ENCODE measurements around the gene PA2G4.
"Not testable (repeated sequence)": the region's sequence is repeated elsewhere in the genome, so short reads cannot be mapped to it uniquely, and the experiment has no call there.

Gene PA2G4

DNA sequence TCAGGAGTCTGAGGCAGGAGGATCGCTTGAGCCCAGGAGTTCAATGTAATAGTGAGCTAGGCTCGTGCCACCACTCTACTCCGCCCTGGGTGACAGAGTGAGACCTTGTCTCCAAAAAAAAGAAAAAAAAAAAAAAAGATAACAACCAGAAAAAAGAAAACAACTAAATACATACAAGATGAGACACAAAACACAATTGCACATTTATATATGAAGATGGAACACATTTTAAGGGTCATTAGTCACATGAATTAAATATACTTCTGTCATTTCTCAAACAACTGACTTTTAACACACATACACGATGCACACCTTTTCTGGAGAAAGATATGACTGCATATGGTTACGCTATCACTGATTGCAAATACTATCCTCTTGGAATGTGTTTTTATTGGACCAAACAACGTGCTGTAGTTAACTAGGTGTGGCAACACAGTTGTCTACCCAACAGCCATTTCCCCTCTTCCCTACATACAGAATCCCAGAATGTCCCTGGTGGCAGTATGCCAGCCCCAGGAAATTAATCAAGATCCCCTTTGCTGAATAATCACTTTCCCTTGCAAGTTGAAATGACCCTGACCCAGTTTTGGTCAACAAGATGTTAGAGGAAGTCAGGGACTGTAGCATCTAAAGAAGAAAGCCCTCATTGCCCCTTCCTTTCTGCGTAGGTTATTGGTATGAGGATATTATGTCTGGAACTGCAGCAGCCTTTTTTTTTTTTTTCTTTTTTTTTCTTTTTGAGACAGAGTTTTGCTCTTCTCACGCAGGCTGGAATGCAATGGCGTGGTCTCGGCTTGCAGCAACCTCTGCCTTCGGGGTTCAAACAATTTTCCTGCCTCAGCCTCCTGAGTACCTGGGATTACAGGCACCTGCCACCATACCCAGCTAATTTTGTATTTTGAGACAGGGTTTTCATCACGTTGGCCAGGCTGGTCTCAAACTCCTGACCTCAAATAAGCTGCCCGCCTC is 42.4 kb downstream of the PA2G4 start:
- H3K4me1 Mint-ChIP-seq (ENCODE audit: low read depth) = peaks cover 26% of the 10 kb centered on the region
- H3K4me3 Mint-ChIP-seq = no peak overlapping the region
- no peaks in the 10 kb centered on the region for H3K9me3 Mint-ChIP-seq
- H3K27ac Mint-ChIP-seq = no peak overlapping the region
- H3K27me3 Mint-ChIP-seq (ENCODE audit: low read depth) = no peaks in the 10 kb centered on the region
- H3K36me3 Mint-ChIP-seq (ENCODE audit: low read depth) = peaks cover 37% of the 10 kb centered on the region

DNA sequence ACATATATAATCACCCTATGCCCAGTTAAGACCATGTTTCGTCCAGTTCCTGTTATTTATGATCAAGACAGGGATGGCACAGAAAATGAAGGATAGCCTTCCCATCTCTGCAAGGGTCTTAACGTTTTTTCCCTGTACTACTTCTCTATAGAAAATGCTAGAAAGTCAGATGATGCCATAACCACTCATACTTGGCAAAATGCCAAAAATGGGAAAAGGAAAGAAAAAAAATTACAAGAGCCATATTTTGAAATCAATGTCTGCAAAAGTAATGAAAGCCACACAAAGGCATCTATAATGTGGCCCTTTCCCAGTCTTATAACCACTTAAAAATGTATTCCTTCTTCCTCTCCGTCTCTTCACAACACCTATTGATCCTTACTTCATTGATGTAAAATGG is 46.2 kb downstream of the PA2G4 start:
- Mint-ChIP-seq H3K9me3 (no peaks in the 10 kb centered on the region), H3K27ac (peak overlapping the region; percentile 100), H3K4me1 (ENCODE audit: low read depth) (peaks cover 36% of the 10 kb centered on the region), H3K4me3 (peak overlapping the region; percentile 14), H3K36me3 (ENCODE audit: low read depth) (peaks cover 6% of the 10 kb centered on the region), H3K27me3 (ENCODE audit: low read depth) (no peaks in the 10 kb centered on the region)

DNA sequence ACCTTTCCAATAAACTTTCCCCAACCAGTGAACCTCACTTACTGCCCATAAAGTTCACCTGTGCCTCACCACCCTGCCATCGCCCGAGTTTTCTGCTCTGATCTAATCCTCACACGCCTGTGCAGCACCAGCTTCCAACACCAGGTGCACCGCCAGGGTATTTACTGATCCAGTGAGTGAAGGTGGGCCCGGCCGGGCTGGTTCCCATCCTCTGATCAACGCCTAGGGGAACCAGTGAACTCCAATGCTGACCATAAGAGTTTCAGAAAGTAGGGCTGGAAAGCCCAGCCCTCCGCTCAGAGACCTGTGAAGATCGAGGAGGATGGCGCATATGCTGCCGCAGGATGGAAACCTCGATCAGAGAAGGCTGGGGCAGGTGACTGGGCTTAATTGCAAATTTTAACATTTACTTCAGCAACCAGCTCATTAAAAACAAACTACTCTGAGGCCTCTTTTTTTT is 47.3 kb downstream of the PA2G4 start:
- Mint-ChIP-seq H3K4me3 (peak overlapping the region; percentile 90), H3K27ac (peak overlapping the region; percentile 100), H3K4me1 (ENCODE audit: low read depth) (peaks cover 36% of the 10 kb centered on the region), H3K27me3 (ENCODE audit: low read depth) (no peaks in the 10 kb centered on the region), H3K36me3 (ENCODE audit: low read depth) (peaks cover 6% of the 10 kb centered on the region), H3K9me3 (no peaks in the 10 kb centered on the region)

DNA sequence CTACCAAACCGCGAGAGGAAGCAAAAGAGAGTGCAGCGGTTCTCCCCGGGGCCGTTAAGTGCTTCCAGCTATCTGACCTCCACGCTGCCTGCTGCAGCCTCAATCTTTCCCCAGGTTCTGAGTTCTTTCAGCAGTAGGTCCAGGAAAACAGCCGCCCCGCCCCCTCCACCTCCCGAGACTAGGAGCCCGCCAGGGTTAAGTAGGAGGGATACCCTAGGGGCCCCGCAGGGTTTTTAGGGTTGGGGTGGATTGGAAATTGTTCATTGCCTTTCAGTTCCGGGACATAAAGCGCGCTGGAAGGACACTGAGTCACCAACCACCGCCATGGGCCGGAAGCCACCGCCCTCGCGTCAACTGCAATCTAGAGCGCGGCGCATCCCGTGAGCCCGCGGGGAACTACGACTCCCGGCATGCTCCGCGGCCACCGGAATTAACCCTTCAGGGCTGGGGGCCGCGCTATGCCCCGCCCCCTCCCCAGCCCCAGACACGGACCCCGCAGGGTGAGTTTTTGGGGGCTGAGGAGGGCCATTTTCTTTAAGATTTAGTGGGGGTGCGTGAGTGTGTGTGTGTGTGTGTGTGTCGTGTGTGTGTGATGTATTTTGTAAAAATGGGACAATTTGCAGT is 47.9 kb downstream of the PA2G4 start, which contains the start of gene MYL6B:
Gene MYL6B (plus strand): TSS at position 456 of the 624 bp plus-strand sequence. CDS start 1,332 bp downstream, outside the sequence.
- no peaks in the 10 kb centered on the region for H3K9me3 Mint-ChIP-seq
- H3K36me3 Mint-ChIP-seq (ENCODE audit: low read depth) = peaks cover 7% of the 10 kb centered on the region
- H3K4me1 Mint-ChIP-seq (ENCODE audit: low read depth) = peaks cover 37% of the 10 kb centered on the region
- H3K27me3 Mint-ChIP-seq (ENCODE audit: low read depth) = no peaks in the 10 kb centered on the region
- peak within 1 kb of the TSS; percentile 90 for H3K4me3 Mint-ChIP-seq
- H3K27ac Mint-ChIP-seq = peak within 1 kb of the TSS; percentile 100

DNA sequence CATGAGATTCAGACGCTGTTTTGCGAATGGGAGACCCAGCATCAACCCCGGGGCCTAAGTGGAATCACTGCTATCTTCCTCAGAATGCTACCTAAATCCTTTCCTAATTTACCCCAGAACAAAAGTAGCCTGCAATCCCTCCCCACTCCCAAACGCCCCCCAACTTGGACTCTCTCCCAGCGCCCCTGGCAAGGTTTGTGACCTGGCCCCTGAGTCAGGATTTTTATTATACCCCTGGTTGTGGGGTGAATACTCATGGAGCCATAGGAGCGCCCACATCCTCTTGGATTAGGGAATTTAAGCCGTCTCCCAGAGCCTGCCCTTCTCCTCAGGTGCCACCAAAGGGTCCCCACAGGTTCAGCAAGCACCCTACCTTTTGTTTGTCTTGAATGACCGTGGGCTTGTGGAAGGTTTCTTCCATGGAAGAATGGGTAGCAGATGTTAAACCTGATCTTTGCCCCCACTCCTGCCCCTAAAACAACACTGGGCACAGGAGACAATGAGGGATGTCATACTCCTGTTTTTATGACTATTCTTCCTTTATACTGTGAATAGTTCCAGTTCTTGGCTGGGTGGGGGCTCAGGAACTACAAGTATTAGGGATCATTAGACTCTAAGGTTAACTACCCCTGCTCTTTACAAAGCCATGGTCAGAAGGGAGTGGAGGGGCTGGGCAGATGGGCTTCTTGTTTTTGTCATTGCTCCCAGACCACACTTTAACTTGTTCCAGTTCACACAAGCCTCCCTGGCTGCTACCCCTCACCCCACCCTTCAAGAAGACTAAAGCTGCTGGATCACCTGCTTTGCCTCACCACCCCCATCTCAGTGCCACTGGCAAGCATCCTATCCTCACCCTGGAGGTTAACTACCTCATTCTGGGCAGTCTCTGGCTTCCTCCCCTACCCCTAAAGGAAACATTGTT is 48.7 kb downstream of the PA2G4 start:
- no peaks in the 10 kb centered on the region for H3K27me3 Mint-ChIP-seq (ENCODE audit: low read depth)
- H3K4me1 Mint-ChIP-seq (ENCODE audit: low read depth) = peaks cover 40% of the 10 kb centered on the region
- peak overlapping the region; percentile 100 for H3K27ac Mint-ChIP-seq
- H3K9me3 Mint-ChIP-seq = no peaks in the 10 kb centered on the region
- peaks cover 8% of the 10 kb centered on the region for H3K36me3 Mint-ChIP-seq (ENCODE audit: low read depth)
- H3K4me3 Mint-ChIP-seq = peak overlapping the region; percentile 90

DNA sequence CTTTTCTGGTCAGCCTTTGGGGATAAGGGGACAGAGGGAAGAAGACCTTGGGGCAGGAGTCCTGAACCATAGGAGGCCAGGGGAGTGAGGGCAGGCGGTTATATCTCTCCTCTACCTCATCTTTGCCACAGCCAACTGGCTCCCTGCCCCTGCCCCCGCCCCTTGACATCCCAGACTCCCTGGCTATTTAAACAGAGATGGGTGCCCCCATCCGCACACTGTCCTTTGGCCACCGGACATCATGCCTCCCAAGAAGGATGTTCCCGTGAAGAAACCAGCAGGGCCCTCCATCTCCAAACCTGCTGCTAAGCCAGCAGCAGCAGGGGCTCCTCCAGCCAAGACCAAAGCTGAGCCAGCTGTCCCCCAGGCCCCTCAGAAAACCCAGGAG is 49.3 kb downstream of the PA2G4 start:
- Mint-ChIP-seq H3K4me1 (ENCODE audit: low read depth) (peaks cover 40% of the 10 kb centered on the region), H3K27ac (peak overlapping the region; percentile 100)

DNA sequence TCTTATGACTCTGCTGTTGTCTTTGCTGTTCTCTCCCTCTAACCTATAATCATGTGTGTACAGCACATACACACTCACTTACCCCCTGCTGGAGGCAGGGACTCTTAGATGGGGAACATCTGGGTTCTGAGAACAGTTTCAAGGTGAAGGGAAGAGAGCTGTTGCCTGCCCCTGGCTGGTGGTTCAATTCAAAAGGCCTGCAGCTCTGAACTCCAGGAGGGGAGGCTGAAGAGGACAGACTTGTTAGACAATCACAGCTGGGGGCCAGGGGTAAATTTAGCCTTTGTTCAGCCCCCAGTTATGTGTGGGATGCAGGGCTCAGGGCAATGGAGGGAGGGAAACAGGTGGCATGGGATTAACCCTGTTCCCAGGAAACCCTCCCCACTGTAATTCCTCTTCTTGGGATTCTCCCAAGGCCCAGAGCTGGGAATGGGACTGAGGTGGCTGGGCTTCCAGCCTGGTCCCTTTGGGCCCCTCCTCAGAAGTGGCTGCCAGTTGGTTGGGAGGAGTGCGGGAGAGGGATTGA is 50.0 kb downstream of the PA2G4 start:
- H3K36me3 Mint-ChIP-seq (ENCODE audit: low read depth) = peaks cover 18% of the 10 kb centered on the region
- peaks cover 43% of the 10 kb centered on the region for H3K4me1 Mint-ChIP-seq (ENCODE audit: low read depth)
- H3K27ac Mint-ChIP-seq = peak overlapping the region; percentile 31
- no peaks in the 10 kb centered on the region for H3K27me3 Mint-ChIP-seq (ENCODE audit: low read depth)
- no peaks in the 10 kb centered on the region for H3K9me3 Mint-ChIP-seq
- no peak overlapping the region for H3K4me3 Mint-ChIP-seq

More for the DNA sequence above, 49.3 kb downstream of the PA2G4 start:
- H3K36me3 Mint-ChIP-seq (ENCODE audit: low read depth) = peaks cover 11% of the 10 kb centered on the region
- peak overlapping the region; percentile 90 for H3K4me3 Mint-ChIP-seq
- H3K9me3 Mint-ChIP-seq = no peaks in the 10 kb centered on the region
- H3K27me3 Mint-ChIP-seq (ENCODE audit: low read depth) = no peaks in the 10 kb centered on the region

DNA sequence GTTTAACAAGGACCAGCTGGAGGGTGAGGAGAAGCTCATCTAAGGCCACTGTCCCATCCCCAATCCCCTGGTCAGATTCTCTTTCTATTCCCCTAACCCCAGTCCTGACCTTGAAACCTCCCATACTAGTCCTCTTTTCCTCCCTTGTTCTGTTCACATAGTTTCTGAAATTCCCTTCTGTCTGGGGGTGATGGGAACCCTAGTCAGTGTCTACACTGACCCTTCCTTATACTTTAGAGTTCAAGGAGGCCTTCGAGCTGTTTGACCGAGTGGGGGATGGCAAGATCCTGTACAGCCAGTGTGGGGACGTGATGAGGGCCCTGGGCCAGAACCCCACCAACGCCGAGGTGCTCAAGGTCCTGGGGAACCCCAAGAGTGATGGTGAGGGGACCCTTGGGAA is 50.5 kb downstream of the PA2G4 start:
- Mint-ChIP-seq H3K4me1 (ENCODE audit: low read depth) (peaks cover 45% of the 10 kb centered on the region), H3K4me3 (peak overlapping the region; percentile 5), H3K36me3 (ENCODE audit: low read depth) (peaks cover 23% of the 10 kb centered on the region), H3K27ac (no peak overlapping the region), H3K9me3 (no peaks in the 10 kb centered on the region), H3K27me3 (ENCODE audit: low read depth) (no peaks in the 10 kb centered on the region)

DNA sequence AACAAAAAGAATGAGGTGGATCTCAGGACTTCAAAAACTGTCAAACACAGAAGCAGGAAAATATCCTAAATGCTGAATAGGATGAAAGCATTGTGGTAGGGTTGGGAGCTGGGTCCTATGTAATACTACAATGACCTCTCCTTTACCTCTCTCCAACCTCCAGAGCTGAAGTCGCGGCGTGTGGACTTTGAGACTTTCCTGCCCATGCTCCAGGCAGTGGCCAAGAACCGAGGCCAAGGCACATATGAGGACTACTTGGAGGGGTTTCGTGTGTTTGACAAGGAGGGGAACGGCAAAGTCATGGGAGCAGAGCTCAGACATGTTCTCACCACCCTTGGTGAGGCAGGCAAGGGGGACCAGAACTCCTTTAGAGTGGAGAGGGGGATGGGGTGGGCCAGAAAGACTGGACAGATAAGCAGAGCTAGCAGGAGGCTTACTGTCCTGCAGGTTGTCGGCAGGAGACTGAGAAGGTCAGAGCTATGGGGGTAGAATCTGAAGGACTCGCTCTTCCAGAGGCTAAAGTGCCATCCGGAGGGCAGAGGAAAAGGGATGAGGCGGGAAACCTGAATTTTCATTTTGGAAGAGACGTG is 51.0 kb downstream of the PA2G4 start:
- Mint-ChIP-seq H3K9me3 (no peaks in the 10 kb centered on the region), H3K4me3 (peak overlapping the region; percentile 22), H3K27me3 (ENCODE audit: low read depth) (no peaks in the 10 kb centered on the region), H3K4me1 (ENCODE audit: low read depth) (peaks cover 46% of the 10 kb centered on the region), H3K36me3 (ENCODE audit: low read depth) (peaks cover 28% of the 10 kb centered on the region), H3K27ac (peak overlapping the region; percentile 31)

DNA sequence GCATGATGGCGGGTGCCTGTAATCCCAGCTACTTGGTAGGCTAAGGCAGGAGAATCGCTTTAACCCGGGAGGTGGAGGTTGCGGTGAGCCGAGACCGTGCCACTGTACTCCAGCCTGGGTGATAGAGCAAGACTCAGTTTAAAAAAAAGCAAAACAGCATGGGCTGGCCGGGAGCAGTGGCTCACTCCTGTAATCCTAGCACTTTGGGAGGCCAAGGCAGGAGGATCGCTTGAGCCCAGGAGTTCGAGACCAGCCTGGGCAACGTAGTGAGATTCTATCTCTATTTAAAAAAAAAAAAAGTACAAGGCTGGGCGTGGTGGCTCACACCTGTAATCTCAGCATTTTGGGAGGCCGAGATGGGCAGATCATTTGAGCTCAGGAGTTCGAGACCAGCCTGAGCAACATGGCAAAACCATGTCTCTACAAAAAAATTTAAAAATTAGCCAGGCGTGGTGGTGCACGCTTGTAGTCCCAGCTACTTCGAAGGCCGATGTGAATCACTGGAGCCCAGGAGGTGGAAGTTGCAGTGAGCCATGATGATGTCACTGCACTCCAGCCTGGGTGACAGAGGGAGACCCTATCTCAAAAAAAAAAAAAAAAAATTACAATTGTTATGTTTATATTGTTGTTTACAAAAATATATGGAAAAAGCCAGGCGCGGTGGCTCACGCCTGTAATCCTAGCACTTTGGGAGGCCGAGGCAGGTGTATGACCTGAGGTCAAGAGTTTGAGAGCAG is 52.3 kb downstream of the PA2G4 start:
- Mint-ChIP-seq H3K4me1 (ENCODE audit: low read depth) (peaks cover 48% of the 10 kb centered on the region), H3K4me3 (peak overlapping the region; percentile 99), H3K27ac (peak overlapping the region; percentile 99), H3K36me3 (ENCODE audit: low read depth) (peaks cover 38% of the 10 kb centered on the region)
- H3K9me3 Mint-ChIP-seq; H3K27me3 Mint-ChIP-seq (ENCODE audit: low read depth): not testable (repeated sequence)

DNA sequence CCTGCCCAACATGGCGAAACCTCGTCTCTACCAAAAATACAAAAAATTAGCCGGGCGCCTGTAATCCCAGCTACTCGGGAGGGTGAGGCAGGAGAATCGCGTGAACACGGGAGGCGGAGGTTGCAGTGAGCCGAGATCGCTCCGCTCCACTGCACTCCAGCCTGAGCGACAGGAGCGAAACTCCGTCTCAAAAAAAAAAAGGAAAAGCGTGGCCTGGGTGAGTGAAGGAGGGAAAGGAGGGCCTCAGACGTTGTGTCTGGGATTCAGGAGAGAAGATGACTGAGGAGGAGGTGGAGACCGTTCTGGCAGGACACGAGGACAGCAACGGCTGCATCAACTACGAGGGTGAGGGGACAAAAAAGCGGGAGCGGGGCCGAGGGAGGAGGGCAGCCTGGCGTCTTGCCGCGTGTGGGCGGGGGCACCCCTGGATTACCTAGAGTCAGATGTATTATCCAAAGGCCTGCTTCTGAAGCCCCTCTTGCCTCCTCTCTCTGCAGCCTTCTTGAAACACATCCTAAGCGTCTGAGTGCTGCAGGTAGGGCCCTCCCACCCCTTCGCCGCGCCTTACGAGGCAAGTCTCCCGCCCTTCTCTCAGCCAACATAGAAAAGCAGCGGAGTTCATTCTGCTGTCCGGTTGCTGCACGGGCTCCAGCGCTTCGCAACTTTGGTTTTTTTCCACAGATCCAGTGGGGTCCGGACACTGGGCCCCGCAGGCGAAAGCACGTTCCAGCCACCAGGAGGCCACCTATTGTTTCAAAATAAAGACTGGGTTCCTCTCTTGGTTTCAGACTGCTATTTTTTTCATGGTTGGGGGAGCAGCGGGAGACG is 53.1 kb downstream of the PA2G4 start:
- Mint-ChIP-seq H3K36me3 (ENCODE audit: low read depth) (peaks cover 45% of the 10 kb centered on the region), H3K9me3 (no peaks in the 10 kb centered on the region), H3K4me3 (peak overlapping the region; percentile 99), H3K27me3 (ENCODE audit: low read depth) (no peaks in the 10 kb centered on the region), H3K27ac (peak overlapping the region; percentile 99), H3K4me1 (ENCODE audit: low read depth) (peaks cover 48% of the 10 kb centered on the region)

DNA sequence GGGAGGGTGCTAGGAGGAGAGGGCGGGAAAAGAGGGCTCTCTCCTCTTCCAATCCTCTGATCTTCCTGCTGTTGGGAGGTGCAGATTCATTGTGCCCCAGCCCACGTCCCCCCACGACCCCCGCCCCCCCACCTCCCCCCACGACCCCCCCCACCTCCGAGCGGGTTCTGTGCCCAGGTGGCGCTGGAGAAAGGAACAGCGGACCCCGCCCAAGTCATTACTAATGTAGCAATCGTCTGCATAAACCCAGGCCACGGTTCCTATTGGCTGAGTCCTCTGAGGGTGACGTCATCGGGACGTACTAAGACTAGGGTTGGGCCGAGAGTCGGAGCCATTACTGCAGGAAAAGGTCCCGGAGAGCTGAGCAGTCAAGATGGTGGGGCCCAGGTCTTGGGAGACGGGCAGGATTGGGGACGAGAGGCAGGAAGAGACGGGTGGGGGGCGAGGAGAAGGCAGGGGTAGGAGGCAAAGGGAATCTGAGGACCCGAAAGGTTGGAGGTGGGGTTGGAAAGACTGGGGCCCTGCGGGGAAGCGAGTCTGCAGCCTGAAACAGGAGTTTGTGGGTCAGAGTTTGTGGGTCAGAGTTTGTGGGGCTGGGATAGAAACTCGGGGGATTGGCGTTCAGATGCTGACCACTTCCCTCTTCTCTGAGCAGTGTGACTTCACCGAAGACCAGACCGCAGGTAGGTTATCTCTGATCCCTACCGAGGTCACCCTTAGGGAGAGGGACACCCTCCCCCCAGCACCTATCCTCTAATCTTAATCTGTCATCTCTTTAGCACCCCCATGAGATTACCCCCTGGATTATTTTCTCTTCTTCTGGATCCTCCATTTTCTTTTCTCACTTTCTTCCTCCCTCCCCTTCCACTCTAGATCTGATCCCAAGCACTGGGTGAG is 53.9 kb downstream of the PA2G4 start, which contains the start of gene MYL6:
Gene MYL6 (plus strand): TSS at position 331 of the 897 bp plus-strand sequence. CDS start 43 bp downstream, at position 374.
- Mint-ChIP-seq H3K27ac (peak within 1 kb of the TSS; percentile 99), H3K9me3 (no peaks in the 10 kb centered on the region), H3K27me3 (ENCODE audit: low read depth) (no peaks in the 10 kb centered on the region), H3K36me3 (ENCODE audit: low read depth) (peaks cover 50% of the 10 kb centered on the region), H3K4me1 (ENCODE audit: low read depth) (peaks cover 40% of the 10 kb centered on the region), H3K4me3 (peak within 1 kb of the TSS; percentile 99)
